HEK293 (cell line): ENCODE data around the gene NXT1.

Source experiments
- CTCF ChIP-seq: fragments of 450-650 bp; formaldehyde crosslinking; IDR thresholded peaks from 2 replicates; pipeline ENCODE4 v1.5.1; 2016; ENCODE audit warnings: missing biosample characterization, missing genetic modification characterization
- REST ChIP-seq: fragments of 450-650 bp; formaldehyde crosslinking; IDR thresholded peaks from 2 replicates; pipeline ENCODE4 v1.5.1; 2016; ENCODE audit warnings: missing biosample characterization, missing genetic modification characterization
- ZFP37 ChIP-seq: fragments of 450-650 bp; formaldehyde crosslinking; IDR thresholded peaks from 2 replicates; pipeline ENCODE4 v1.5.1; 2016; ENCODE audit warnings: missing biosample characterization, missing genetic modification characterization
- ZFP69B ChIP-seq: fragments of 450-650 bp; formaldehyde crosslinking; IDR thresholded peaks from 2 replicates; pipeline ENCODE4 v1.5.1; 2016; ENCODE audit warnings: missing biosample characterization, missing genetic modification characterization
- ZNF121 ChIP-seq: fragments of 450-650 bp; formaldehyde crosslinking; IDR thresholded peaks from 2 replicates; pipeline ENCODE4 v1.5.1; 2016; ENCODE audit warnings: missing biosample characterization, missing genetic modification characterization
- ZNF202 ChIP-seq: fragments of 450-650 bp; formaldehyde crosslinking; IDR thresholded peaks from 2 replicates; pipeline ENCODE4 v1.5.1; 2016; ENCODE audit warnings: missing biosample characterization, missing genetic modification characterization, borderline replicate concordance
- ZNF394 ChIP-seq: fragments of 450-650 bp; formaldehyde crosslinking; IDR thresholded peaks from 2 replicates; pipeline ENCODE4 v1.5.1; 2016; ENCODE audit warnings: missing biosample characterization, missing genetic modification characterization, mild to moderate bottlenecking, moderate library complexity, borderline replicate concordance
- ZNF426 ChIP-seq: fragments of 450-650 bp; formaldehyde crosslinking; IDR thresholded peaks from 2 replicates; pipeline ENCODE4 v1.5.1; 2017; ENCODE audit warnings: missing biosample characterization, missing genetic modification characterization, mild to moderate bottlenecking, inconsistent platforms, moderate library complexity

GRCh38 chr20:23367770-23368169, 17.2 kb downstream of the NXT1 start:
- TF ChIP-seq CTCF (tag by site-specific recombination) (no peak), REST (tag by site-specific recombination) (no peak), ZFP37 (no peak), ZFP69B (tag by site-specific recombination) (no peak), ZNF202 (tag by site-specific recombination) (no peak), ZNF426 (tag by site-specific recombination) (no peak), ZNF121 (tag by site-specific recombination) (no peak), ZNF394 (tag by site-specific recombination) (no peak)
